ENCODE data around the gene CT45A3.

DNA sequence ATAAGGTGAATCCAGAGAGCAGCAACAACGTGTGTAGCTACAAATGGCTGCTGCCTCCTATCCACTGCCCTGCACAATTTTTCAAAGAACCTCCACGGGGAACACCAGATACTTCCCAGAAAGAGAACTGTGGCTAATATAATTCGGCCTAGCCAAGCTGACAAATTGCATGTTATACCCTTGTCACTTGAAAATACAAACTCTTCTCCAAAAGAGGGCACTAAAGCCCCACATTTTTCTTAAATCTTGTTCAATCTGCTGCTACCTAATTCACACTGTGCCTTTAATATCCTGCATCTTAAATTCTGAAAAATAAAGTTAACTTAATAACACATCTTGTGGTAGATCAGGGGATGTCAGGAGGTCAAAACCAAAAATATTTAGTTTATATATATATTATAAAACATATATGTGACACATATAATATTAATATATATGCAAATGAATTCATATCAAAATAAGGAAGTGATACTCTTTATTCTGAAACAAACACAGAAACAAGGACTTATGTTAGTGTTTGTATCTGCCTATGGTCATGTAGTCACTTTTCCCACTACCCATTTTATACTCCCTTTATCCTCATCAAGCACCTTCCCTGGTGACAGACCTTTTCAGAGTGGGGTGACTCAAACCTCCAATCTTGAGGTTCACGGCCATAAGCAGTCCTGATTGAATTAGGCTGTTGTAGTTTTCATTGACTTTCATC is 30.5 kb downstream of the CT45A3 start:
- TF ChIP-seq RAD21 (IDR thresholded peaks at IDR 0.05; ENCODE audit: low read length) (no peak), SMC3 (IDR thresholded peaks at IDR 0.05; ENCODE audit: low read depth, low read length) (no peak), BHLHE40 (IDR thresholded peaks at IDR 0.05; ENCODE audit: low read depth, low read length) (no peak), MAFK (IDR thresholded peaks at IDR 0.05; ENCODE audit: low read depth, low read length) (no peak), POLR2A (IDR thresholded peaks at IDR 0.05; ENCODE audit: low read depth, low read length) (no peak), MAZ (IDR thresholded peaks at IDR 0.05; ENCODE audit: borderline replicate concordance, low read depth, low read length) (no peak), FOS (IDR thresholded peaks at IDR 0.05; ENCODE audit: low read depth, low read length) (no peak), RFX5 (IDR thresholded peaks at IDR 0.05; ENCODE audit: low read depth, low read length) (no peak), CEBPB (IDR thresholded peaks at IDR 0.05; ENCODE audit: low read depth, low read length) (no peak), CHD1 (IDR thresholded peaks at IDR 0.05; ENCODE audit: low read depth, low read length) (no peak)
- TF ChIP-seq, protein P1, sequence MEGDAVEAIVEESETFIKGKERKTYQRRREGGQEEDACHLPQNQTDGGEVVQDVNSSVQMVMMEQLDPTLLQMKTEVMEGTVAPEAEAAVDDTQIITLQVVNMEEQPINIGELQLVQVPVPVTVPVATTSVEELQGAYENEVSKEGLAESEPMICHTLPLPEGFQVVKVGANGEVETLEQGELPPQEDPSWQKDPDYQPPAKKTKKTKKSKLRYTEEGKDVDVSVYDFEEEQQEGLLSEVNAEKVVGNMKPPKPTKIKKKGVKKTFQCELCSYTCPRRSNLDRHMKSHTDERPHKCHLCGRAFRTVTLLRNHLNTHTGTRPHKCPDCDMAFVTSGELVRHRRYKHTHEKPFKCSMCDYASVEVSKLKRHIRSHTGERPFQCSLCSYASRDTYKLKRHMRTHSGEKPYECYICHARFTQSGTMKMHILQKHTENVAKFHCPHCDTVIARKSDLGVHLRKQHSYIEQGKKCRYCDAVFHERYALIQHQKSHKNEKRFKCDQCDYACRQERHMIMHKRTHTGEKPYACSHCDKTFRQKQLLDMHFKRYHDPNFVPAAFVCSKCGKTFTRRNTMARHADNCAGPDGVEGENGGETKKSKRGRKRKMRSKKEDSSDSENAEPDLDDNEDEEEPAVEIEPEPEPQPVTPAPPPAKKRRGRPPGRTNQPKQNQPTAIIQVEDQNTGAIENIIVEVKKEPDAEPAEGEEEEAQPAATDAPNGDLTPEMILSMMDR (conservative IDR thresholded peaks at IDR 0.05; ENCODE audit: low read depth, low read length): 0 out of 2 replicates have a peak, but pooled peaks have one; percentile 5
- TF ChIP-seq, protein P2, sequence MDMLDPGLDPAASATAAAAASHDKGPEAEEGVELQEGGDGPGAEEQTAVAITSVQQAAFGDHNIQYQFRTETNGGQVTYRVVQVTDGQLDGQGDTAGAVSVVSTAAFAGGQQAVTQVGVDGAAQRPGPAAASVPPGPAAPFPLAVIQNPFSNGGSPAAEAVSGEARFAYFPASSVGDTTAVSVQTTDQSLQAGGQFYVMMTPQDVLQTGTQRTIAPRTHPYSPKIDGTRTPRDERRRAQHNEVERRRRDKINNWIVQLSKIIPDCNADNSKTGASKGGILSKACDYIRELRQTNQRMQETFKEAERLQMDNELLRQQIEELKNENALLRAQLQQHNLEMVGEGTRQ (IDR thresholded peaks at IDR 0.05; ENCODE audit: low read depth, low read length): no peak
- TF ChIP-seq, protein P3, sequence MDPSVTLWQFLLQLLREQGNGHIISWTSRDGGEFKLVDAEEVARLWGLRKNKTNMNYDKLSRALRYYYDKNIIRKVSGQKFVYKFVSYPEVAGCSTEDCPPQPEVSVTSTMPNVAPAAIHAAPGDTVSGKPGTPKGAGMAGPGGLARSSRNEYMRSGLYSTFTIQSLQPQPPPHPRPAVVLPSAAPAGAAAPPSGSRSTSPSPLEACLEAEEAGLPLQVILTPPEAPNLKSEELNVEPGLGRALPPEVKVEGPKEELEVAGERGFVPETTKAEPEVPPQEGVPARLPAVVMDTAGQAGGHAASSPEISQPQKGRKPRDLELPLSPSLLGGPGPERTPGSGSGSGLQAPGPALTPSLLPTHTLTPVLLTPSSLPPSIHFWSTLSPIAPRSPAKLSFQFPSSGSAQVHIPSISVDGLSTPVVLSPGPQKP (IDR thresholded peaks at IDR 0.05; ENCODE audit: borderline replicate concordance, low read depth, low read length): no peak

Data from IMR-90 (cell line).